GM19395 (cell line): ENCODE data around the gene ZBTB43.
"Not testable (repeated sequence)": the region's sequence is repeated elsewhere in the genome, so short reads cannot be mapped to it uniquely, and the experiment has no call there.

Experiments
- ATAC-seq: cut with Tn5 transposase; IDR thresholded peaks from one replicate; pipeline ENCODE4 v1.9.1; 2021; ENCODE audit warnings: mild to moderate bottlenecking, moderate library complexity; ENCODE audit not compliant: unreplicated experiment

The ZBTB43 gene

GRCh38 chr9:126822873-126823272, 18.0 kb downstream of the ZBTB43 start:
- no peak for ATAC-seq

- ATAC-seq = not testable (repeated sequence)
Observed at GRCh38 chr9:126824052-126824451, 19.2 kb downstream of the ZBTB43 start.

- ATAC-seq = no peak
Observed at GRCh38 chr9:126827227-126827626, 22.4 kb downstream of the ZBTB43 start.

- no peak for ATAC-seq
Observed at GRCh38 chr9:126829035-126829434, 24.2 kb downstream of the ZBTB43 start.

GRCh38 chr9:126830827-126831226, 26.0 kb downstream of the ZBTB43 start:
- no peak for ATAC-seq

- ATAC-seq = no peak
Observed at GRCh38 chr9:126832440-126832839, 27.6 kb downstream of the ZBTB43 start.

- ATAC-seq = no peak
Observed at GRCh38 chr9:126833020-126833419, 28.2 kb downstream of the ZBTB43 start.

- ATAC-seq = no peak
Observed at GRCh38 chr9:126833710-126834345, 29.0 kb downstream of the ZBTB43 start.

GRCh38 chr9:126834672-126835071, 29.8 kb downstream of the ZBTB43 start:
- no peak for ATAC-seq

GRCh38 chr9:126836216-126836615, 31.4 kb downstream of the ZBTB43 start:
- ATAC-seq = no peak

GRCh38 chr9:126838055-126838811, 33.4 kb downstream of the ZBTB43 start:
- no peak for ATAC-seq

- peak; percentile 48 for ATAC-seq
Observed at GRCh38 chr9:126838895-126839294, 34.1 kb downstream of the ZBTB43 start.

- ATAC-seq = no peak
Observed at GRCh38 chr9:126839301-126839700, 34.5 kb downstream of the ZBTB43 start.

GRCh38 chr9:126842220-126842842, 37.5 kb downstream of the ZBTB43 start:
- ATAC-seq = no peak

- ATAC-seq = no peak
Observed at GRCh38 chr9:126842977-126843799, 38.3 kb downstream of the ZBTB43 start.

- no peak for ATAC-seq
Observed at GRCh38 chr9:126844085-126844484, 39.2 kb downstream of the ZBTB43 start.

GRCh38 chr9:126847051-126847450, 42.2 kb downstream of the ZBTB43 start:
- ATAC-seq = no peak

GRCh38 chr9:126849591-126850225, 44.9 kb downstream of the ZBTB43 start:
- no peak for ATAC-seq

GRCh38 chr9:126851286-126851880, 46.5 kb downstream of the ZBTB43 start:
- no peak for ATAC-seq

- no peak for ATAC-seq
Observed at GRCh38 chr9:126852086-126852688, 47.3 kb downstream of the ZBTB43 start.
